NCI-H2081 treated with DMSO at 0.1 percent for 48 hours (cell line): Measurements from ENCODE around the gene UVSSA.
"Not testable (repeated sequence)": the region's sequence is repeated elsewhere in the genome, so short reads cannot be mapped to it uniquely, and the experiment has no call there.

Experiments
- DNase-seq: peaks from one replicate; lab custom pipeline; 2025; lab: John Stamatoyannopoulos, UW

UVSSA gene

DNA sequence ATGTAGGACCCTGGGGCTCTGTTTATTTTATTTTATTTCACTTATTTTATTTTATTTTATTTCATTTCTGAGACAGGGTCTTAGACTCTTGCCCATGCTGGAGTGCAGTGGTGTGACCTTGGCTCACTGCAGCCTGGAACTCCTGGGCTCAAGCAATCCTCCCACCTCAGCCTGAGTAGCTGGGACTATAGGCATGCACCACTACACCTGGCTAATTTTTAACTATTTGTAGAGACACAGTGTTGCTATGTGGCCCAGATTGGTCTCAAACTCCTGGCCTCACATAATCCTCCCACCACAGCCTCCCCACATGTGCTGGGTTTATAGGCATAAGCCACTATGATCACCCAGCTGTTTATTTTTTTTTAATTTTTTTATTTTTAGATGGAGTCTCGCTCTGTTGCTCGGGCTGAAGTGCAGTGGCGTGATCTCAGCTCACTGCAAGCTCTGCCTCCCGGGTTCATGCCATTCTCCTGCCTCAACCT lies 96.7 kb downstream of the UVSSA start:
- not testable (repeated sequence) for DNase-seq
